Activated CD4-positive, alpha-beta T cell treated with anti-CD3 and anti-CD28 coated beads, Interleukin-2, amount 10 ng/mL, durations not matched to agents 24 days and 14 days (primary cell): Measurements from ENCODE around the gene CAMK1D. TPM values are rescaled to one million over a fixed set of nuclear protein-coding genes. Genes with fewer than 3 reads are reported as not detected.

Experiments used
- DNase-seq: peaks from one replicate; pipeline ENCODE4 v3.0.0; 2022
- H3K27ac Mint-ChIP-seq: one replicate; pipeline ENCODE4 v1.8.0; 2022; ENCODE audit warnings: mild to moderate bottlenecking, mixed read lengths
- H3K27me3 Mint-ChIP-seq: one replicate; pipeline ENCODE4 v1.8.0; 2022; ENCODE audit warnings: mixed read lengths
- H3K36me3 Mint-ChIP-seq: one replicate; pipeline ENCODE4 v1.8.0; 2022; ENCODE audit warnings: low read depth, mild to moderate bottlenecking, mixed read lengths
- H3K4me1 Mint-ChIP-seq: one replicate; pipeline ENCODE4 v1.8.0; 2021; ENCODE audit warnings: mixed read lengths
- H3K4me3 Mint-ChIP-seq: one replicate; pipeline ENCODE4 v1.8.0; 2022; ENCODE audit warnings: mild to moderate bottlenecking, moderate library complexity, mixed read lengths
- H3K9me3 Mint-ChIP-seq: one replicate; pipeline ENCODE4 v1.8.0; 2021; ENCODE audit warnings: mixed read lengths
- intact Hi-C: fragments of 100-400 bp; cut with micrococcal nuclease; formaldehyde crosslinking; loops from one replicate; pipeline ENCODE4 v1.15.1; 2023
- total RNA-seq: library from RNA; stranded (reverse); gene quantifications from 2 replicates; pipeline ENCODE4 v1.2.3, GENCODE V29; 2022

CAMK1D gene
- total RNA-seq, 1 donor from 2014 or later = 5.6 TPM

DNA sequence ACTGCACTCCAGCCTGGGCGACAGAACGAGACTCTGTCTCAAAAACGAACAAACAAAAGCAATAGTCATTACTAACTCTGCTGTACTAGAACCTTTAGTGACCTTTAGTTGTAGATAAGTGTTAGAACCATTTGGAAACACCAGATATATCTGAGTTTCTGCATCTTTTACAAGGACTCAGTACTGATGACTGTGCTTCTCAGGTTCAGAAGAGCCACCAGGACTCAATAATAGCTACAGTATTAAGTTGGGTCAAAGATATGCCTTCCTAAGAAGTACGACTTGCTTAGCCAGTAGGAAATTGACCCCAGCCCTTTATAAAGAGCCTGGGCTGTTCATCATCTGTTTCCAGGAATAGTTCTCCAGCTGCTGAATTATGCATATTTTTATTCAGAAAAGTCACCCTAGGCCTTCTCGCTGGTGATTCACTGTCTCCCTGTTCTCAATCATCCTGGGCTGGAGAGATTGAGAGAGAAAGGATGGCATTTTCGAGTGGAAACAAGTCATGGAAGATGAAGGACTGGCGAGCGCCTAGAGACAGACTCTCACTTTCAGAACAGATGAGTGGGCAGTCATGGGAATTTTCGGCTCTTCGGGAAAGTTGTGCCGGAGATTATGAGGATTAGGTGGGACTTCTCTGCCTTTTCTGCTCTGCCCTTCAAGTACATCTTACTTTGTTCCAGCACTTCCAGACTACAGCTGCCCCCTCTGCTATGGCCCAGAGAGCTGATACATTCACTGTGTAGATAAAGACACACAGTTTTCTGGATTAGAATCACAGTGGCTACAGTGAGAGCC lies 336.1 kb downstream of the CAMK1D start:
- Mint-ChIP-seq H3K36me3 (no peaks in the 10 kb centered on the region), H3K4me3 (no peak overlapping the region), H3K4me1 (peaks cover 5% of the 10 kb centered on the region), H3K27me3 (peaks cover 1% of the 10 kb centered on the region), H3K9me3 (no peaks in the 10 kb centered on the region), H3K27ac (no peak overlapping the region)
- intact Hi-C loops = no loop called here
- no peak for DNase-seq

DNA sequence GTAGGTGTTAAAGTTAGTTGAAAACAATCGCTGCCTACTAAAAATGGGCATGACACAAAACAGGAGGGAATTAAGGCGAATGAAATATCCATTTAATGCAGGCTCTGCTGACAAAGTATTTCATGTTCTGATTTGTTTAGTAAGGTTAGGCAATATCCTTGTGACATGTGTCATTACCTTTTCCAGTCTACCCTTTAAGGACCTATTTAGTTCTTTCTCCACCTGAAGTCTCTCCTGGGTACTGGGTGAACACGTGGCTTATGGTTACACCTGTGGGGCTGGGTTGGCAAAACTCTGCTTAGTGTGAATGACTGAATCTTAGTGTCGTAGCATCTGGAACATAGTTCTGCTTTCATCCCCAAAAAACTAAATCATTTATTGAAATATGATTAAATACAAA lies 338.6 kb downstream of the CAMK1D start:
- no peaks in the 10 kb centered on the region for H3K9me3 Mint-ChIP-seq
- peaks cover 6% of the 10 kb centered on the region for H3K4me1 Mint-ChIP-seq
- no peak for DNase-seq
- H3K36me3 Mint-ChIP-seq = no peaks in the 10 kb centered on the region
- intact Hi-C loops = no loop called here
- H3K27ac Mint-ChIP-seq = no peak overlapping the region
- no peaks in the 10 kb centered on the region for H3K27me3 Mint-ChIP-seq
- H3K4me3 Mint-ChIP-seq = no peak overlapping the region

GRCh38 chr10:12689893-12690292 lies 340.5 kb downstream of the CAMK1D start:
- Mint-ChIP-seq H3K27me3 (no peaks in the 10 kb centered on the region), H3K27ac (peak overlapping the region; percentile 64), H3K4me1 (peaks cover 6% of the 10 kb centered on the region), H3K4me3 (no peak overlapping the region), H3K9me3 (no peaks in the 10 kb centered on the region), H3K36me3 (no peaks in the 10 kb centered on the region)
- DNase-seq = no peak
- intact Hi-C loops = no loop called here

DNA sequence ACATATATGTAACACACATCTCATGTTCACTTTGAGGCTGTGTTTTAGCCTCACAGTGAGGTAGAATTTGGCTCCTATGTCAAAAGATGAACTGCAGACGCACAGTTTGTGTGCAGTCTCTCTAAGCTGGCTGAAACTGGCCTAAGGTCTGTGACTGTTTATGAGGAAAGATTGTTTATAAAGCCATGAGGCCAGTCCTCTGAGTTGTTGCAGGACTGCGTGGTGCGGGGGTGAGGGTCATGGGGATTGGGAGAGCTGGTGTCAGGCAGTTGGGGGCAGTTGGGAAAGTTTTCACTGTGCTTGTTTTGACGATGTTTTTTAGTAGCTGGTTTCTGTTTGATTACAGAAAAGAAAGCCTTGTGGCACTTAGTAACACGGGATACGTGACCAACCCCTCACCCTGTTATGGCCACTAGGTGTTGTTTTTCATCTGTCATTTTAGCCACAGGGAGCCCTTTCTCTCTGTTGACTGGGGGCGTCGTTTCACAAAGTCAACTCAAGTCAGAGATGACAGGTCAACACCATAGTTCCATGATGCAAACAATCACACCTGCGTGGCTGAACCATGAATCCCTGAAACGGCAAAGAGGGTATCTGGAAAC lies 341.3 kb downstream of the CAMK1D start:
- H3K9me3 Mint-ChIP-seq = no peaks in the 10 kb centered on the region
- H3K27ac Mint-ChIP-seq = peak overlapping the region; percentile 64
- H3K27me3 Mint-ChIP-seq = no peaks in the 10 kb centered on the region
- no peaks in the 10 kb centered on the region for H3K36me3 Mint-ChIP-seq
- intact Hi-C loops = no loop called here
- DNase-seq = no peak
- no peak overlapping the region for H3K4me3 Mint-ChIP-seq
- peaks cover 6% of the 10 kb centered on the region for H3K4me1 Mint-ChIP-seq

DNA sequence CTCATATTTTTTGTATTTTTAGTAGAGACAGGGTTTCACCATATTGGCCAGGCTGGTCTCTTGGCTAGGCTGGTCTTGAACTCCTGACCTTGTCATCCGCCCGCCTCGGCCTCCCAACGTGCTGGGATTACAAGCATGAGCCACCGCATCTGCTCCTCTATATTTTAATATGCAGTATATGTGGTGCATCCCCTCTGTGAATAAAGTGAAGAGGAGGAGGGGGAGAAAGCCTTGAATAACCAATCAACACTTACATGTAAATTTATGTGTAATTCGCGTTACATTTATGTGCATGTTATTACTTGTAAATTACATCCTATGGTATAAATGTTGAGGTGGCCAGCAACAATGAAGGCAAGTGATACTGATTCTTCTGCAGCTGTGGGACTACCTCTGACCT lies 342.2 kb downstream of the CAMK1D start:
- H3K4me3 Mint-ChIP-seq = no peak overlapping the region
- H3K27ac Mint-ChIP-seq = no peak overlapping the region
- intact Hi-C loops = no loop called here

DNA sequence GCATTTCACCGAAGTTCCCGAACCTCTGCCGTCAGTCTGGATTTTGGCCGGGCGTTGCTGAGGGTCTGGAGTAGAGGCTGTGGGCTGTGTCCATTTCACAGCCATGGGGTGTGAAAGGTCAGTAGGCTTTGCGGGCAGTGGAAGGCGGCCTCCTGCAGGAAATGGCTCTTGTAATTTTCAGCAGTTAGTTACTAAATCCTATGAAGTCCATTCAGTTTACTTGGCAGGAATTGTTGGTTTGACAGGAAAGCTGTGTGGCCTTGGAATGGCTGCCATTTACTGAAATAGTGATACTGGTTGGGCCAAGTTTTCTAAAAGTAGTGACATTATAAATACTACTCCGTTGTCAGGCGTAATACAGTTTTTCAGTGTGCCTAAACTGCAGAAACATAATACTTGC lies 348.4 kb downstream of the CAMK1D start:
- Mint-ChIP-seq H3K36me3 (peaks cover 2% of the 10 kb centered on the region), H3K4me3 (no peak overlapping the region), H3K27ac (no peak overlapping the region), H3K4me1 (peaks cover 18% of the 10 kb centered on the region), H3K27me3 (no peaks in the 10 kb centered on the region), H3K9me3 (no peaks in the 10 kb centered on the region)
- DNase-seq = no peak
- intact Hi-C loops = no loop called here

More for the DNA sequence above, 342.2 kb downstream of the CAMK1D start:
- Mint-ChIP-seq H3K9me3 (no peaks in the 10 kb centered on the region), H3K27me3 (no peaks in the 10 kb centered on the region), H3K36me3 (no peaks in the 10 kb centered on the region), H3K4me1 (peaks cover 6% of the 10 kb centered on the region)
- no peak for DNase-seq

- peak overlapping the region; percentile 24 for H3K4me3 Mint-ChIP-seq
- no peaks in the 10 kb centered on the region for H3K9me3 Mint-ChIP-seq
- DNase-seq = peak; percentile 72
- no peaks in the 10 kb centered on the region for H3K27me3 Mint-ChIP-seq
- H3K4me1 Mint-ChIP-seq = peaks cover 20% of the 10 kb centered on the region
- H3K36me3 Mint-ChIP-seq = peaks cover 2% of the 10 kb centered on the region
- H3K27ac Mint-ChIP-seq = peak overlapping the region; percentile 87
- intact Hi-C loops = loop anchor here (1.0 kb wide), 1 partner anchor 12 kb away; no protein-coding TSS in a partner anchor
These were observed 349.9 kb downstream of the CAMK1D start for GRCh38 chr10:12699258-12699700.

DNA sequence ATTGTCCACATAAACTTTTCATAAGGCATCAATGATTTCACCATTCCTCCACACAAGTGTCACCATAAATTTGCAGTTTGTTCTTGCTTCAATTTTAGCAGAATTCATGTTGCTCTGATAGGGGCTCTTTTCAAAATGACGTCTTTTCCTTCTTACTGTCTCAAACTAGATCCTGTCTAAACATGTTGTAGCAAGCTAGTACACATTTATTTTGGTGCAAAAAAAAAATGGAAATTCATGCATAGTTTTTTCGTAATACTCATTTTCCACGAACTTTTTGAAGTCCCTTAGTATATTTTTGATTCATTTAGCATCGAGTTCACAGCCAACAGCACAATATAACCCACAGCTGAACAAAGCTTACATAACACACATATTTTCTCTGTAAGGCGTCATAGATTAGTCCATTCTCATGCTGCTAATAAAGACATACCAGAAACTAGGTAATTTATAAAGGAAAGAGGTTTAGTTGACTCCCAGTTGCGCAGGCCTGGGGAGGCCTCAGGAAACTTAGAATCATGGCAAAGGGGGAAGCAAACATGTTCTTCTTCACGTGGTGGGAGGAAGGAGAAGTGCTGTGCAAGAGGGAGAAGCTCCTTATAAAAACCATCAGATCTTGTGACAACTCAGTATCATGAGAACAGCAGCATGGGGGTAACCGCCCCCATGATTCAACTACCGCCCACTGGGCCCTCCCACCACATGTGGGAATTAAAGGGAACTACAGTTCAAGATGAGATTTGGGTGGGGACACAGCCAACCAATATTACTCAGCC lies 350.6 kb downstream of the CAMK1D start:
- intact Hi-C loops = loop anchor here (1.0 kb wide), 1 partner anchor 11 kb away; no protein-coding TSS in a partner anchor
- no peak for DNase-seq
- H3K27ac Mint-ChIP-seq = peak overlapping the region; percentile 87
- no peaks in the 10 kb centered on the region for H3K9me3 Mint-ChIP-seq
- H3K36me3 Mint-ChIP-seq = peaks cover 2% of the 10 kb centered on the region
- H3K4me1 Mint-ChIP-seq = peaks cover 25% of the 10 kb centered on the region
- H3K27me3 Mint-ChIP-seq = no peaks in the 10 kb centered on the region
- peak overlapping the region; percentile 6 for H3K4me3 Mint-ChIP-seq

DNA sequence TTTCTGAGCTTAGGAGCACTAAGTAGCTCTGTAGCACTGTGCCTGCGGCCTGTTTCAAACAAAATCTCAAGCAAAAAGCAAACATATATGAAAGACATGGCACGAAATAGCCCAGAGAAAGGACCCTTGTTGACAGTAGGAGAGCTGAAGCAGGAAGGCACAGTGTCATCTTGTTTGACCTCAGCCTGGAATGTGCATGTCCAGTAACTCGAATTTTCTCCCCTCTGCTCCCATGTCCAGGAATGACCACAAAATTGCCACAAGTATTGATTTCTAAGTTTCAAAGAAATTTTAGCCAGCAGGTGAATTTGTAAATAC lies 351.2 kb downstream of the CAMK1D start:
- Mint-ChIP-seq H3K36me3 (peaks cover 2% of the 10 kb centered on the region), H3K4me3 (no peak overlapping the region), H3K9me3 (no peaks in the 10 kb centered on the region), H3K4me1 (peaks cover 25% of the 10 kb centered on the region), H3K27me3 (no peaks in the 10 kb centered on the region), H3K27ac (no peak overlapping the region)
- intact Hi-C loops = no loop called here
- no peak for DNase-seq

GRCh38 chr10:12701696-12702095 lies 352.3 kb downstream of the CAMK1D start:
- intact Hi-C loops = no loop called here
- no peaks in the 10 kb centered on the region for H3K27me3 Mint-ChIP-seq
- no peak for DNase-seq
- no peak overlapping the region for H3K4me3 Mint-ChIP-seq
- no peaks in the 10 kb centered on the region for H3K9me3 Mint-ChIP-seq
- peaks cover 2% of the 10 kb centered on the region for H3K36me3 Mint-ChIP-seq
- H3K27ac Mint-ChIP-seq = peak overlapping the region; percentile 22
- H3K4me1 Mint-ChIP-seq = peaks cover 28% of the 10 kb centered on the region

GRCh38 chr10:12702215-12702770 lies 352.9 kb downstream of the CAMK1D start:
- intact Hi-C loops = no loop called here
- H3K36me3 Mint-ChIP-seq = peaks cover 2% of the 10 kb centered on the region
- H3K9me3 Mint-ChIP-seq = no peaks in the 10 kb centered on the region
- peaks cover 32% of the 10 kb centered on the region for H3K4me1 Mint-ChIP-seq
- no peaks in the 10 kb centered on the region for H3K27me3 Mint-ChIP-seq
- H3K27ac Mint-ChIP-seq = peak overlapping the region; percentile 22
- H3K4me3 Mint-ChIP-seq = no peak overlapping the region
- DNase-seq = no peak

DNA sequence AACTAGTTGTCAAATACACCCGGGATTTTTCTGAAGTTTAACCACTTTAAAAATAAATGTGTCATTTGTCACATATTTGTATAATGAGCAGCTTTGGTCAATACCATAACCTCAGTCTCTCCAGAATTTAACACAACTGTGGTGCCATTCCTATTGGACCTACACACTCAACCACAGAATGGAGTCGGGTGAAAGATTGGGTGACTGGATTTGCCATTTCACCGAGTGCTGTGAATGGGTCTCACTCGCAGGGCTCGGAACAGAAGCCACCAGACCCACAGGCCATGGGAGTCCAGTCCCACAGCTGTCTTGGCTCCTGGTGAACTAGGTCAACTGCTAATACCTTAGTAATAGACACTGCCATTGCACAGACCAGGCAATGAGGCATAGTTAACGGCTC lies 353.8 kb downstream of the CAMK1D start:
- no peaks in the 10 kb centered on the region for H3K27me3 Mint-ChIP-seq
- intact Hi-C loops = no loop called here
- no peak for DNase-seq
- peaks cover 38% of the 10 kb centered on the region for H3K4me1 Mint-ChIP-seq
- peaks cover 2% of the 10 kb centered on the region for H3K36me3 Mint-ChIP-seq
- no peaks in the 10 kb centered on the region for H3K9me3 Mint-ChIP-seq
- H3K27ac Mint-ChIP-seq = no peak overlapping the region
- no peak overlapping the region for H3K4me3 Mint-ChIP-seq

DNA sequence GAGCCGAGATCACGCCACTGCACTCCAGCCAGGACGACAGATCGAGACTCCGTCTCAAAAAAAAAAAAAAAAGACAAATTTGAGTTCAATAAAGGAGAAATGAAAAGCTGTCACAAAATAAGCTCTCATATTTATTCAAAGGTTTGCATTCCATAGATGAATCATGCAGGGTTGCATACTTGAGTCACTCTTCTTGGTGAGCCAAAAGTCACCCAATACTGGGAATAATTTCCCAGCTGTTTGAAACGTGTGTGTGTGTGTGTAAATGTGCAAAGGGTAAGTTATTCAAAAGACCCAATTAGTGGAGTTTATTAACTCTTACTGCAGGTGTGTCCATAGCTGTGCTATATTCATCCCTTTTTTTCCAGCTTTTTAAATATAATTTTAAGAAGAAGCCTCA lies 354.5 kb downstream of the CAMK1D start:
- Mint-ChIP-seq H3K27me3 (no peaks in the 10 kb centered on the region), H3K36me3 (peaks cover 2% of the 10 kb centered on the region), H3K4me3 (no peak overlapping the region), H3K9me3 (no peaks in the 10 kb centered on the region), H3K27ac (peak overlapping the region; percentile 34), H3K4me1 (peaks cover 43% of the 10 kb centered on the region)
- intact Hi-C loops = no loop called here
- no peak for DNase-seq

DNA sequence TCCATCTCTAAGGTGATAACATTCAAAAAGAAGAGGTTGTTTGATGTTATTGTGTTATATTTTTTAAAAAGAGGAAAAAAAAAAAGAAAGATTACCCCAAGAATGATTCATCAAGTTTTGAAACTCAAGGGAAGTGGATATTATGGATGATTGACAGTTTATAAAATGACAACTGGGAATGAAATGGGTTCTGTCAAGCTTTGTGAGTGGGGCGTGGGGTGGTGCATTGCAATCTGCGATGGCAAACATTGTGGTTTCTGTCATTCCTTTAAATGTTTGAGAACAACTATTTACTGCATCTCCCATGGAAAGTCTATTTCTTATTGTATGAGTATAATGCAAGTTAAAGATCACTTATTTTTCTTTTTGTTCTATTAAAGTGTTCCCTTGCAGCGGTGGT lies 355.1 kb downstream of the CAMK1D start:
- DNase-seq = no peak
- H3K27me3 Mint-ChIP-seq = no peaks in the 10 kb centered on the region
- H3K4me3 Mint-ChIP-seq = no peak overlapping the region
- peaks cover 43% of the 10 kb centered on the region for H3K4me1 Mint-ChIP-seq
- no peak overlapping the region for H3K27ac Mint-ChIP-seq
- intact Hi-C loops = no loop called here
- H3K36me3 Mint-ChIP-seq = no peaks in the 10 kb centered on the region
- H3K9me3 Mint-ChIP-seq = no peaks in the 10 kb centered on the region
